NCI-H345 treated with DMSO at 0.1 percent for 48 hours (cell line): Measurements from ENCODE around the gene TPRG1L.
"Not testable (repeated sequence)": the region's sequence is repeated elsewhere in the genome, so short reads cannot be mapped to it uniquely, and the experiment has no call there.

ENCODE experiments used
- DNase-seq: peaks from one replicate; lab custom pipeline; 2025; ENCODE audit not compliant: unreplicated experiment; lab: John Stamatoyannopoulos, UW

The TPRG1L gene

GRCh38 chr1:3608154-3608553, 16.7 kb upstream of the TPRG1L start:
- no peak for DNase-seq

- no peak for DNase-seq
Measured at GRCh38 chr1:3609016-3609768, 15.6 kb upstream of the TPRG1L start.

GRCh38 chr1:3609769-3610526, 14.9 kb upstream of the TPRG1L start:
- no peak for DNase-seq

GRCh38 chr1:3610527-3611169, 14.2 kb upstream of the TPRG1L start:
- no peak for DNase-seq

- peak; percentile 17 for DNase-seq
Measured at GRCh38 chr1:3611170-3612019, 13.4 kb upstream of the TPRG1L start, which contains the start of gene MEGF6. Gene MEGF6 (minus strand): TSS chr1:3611508. CDS start chr1:3611268, 240 bp downstream.

GRCh38 chr1:3612123-3612522, 12.7 kb upstream of the TPRG1L start:
- DNase-seq = no peak

GRCh38 chr1:3614755-3615742, 9.8 kb upstream of the TPRG1L start:
- no peak for DNase-seq

GRCh38 chr1:3616861-3617260, 8.0 kb upstream of the TPRG1L start:
- DNase-seq = no peak

GRCh38 chr1:3617806-3618345, 6.9 kb upstream of the TPRG1L start:
- DNase-seq = no peak

GRCh38 chr1:3618531-3618880, 6.3 kb upstream of the TPRG1L start:
- DNase-seq = no peak

GRCh38 chr1:3618881-3619671, 5.7 kb upstream of the TPRG1L start:
- DNase-seq = peak; percentile 46

- DNase-seq = no peak
Measured at GRCh38 chr1:3620708-3621107, 4.1 kb upstream of the TPRG1L start.

- not testable (repeated sequence) for DNase-seq
Measured at GRCh38 chr1:3621151-3621671, 3.6 kb upstream of the TPRG1L start.

GRCh38 chr1:3622102-3622501, 2.7 kb upstream of the TPRG1L start:
- not testable (repeated sequence) for DNase-seq

- no peak for DNase-seq
Measured at GRCh38 chr1:3623441-3624199, 1.2 kb upstream of the TPRG1L start.

GRCh38 chr1:3625151-3625907, 514 bp downstream of the TPRG1L start:
- no peak for DNase-seq

GRCh38 chr1:3626025-3626424, 1.2 kb downstream of the TPRG1L start:
- DNase-seq = no peak
